GM19452 (cell line): ENCODE results near the gene CD163L1.
"Not testable (repeated sequence)": the region's sequence is repeated elsewhere in the genome, so short reads cannot be mapped to it uniquely, and the experiment has no call there.

Experiments used
- ATAC-seq: cut with Tn5 transposase; IDR thresholded peaks from one replicate; pipeline ENCODE4 v1.9.1; 2021; ENCODE audit not compliant: unreplicated experiment

Gene CD163L1

GRCh38 chr12:7337790-7338189 lies 106.2 kb downstream of the CD163L1 start:
- ATAC-seq, result not testable (repeated sequence)

DNA sequence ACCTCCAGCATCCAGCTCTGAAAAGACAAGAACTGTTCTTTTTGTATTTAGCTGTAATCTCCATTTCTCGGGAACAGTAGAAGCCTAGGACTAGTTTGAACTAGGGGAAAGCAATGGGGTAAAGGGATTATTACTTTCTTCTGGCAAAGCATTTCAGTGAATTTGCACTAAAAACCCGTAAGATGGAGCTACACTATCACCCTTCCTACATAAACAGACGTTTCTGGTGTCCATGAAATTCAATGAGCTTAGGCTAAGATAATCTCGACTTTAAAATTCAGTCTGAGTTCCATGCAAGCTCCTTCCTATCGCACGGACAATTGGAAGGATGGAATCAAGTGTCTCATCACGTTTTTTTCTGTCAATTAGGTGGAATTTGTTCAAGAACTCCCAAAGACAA lies 116.0 kb downstream of the CD163L1 start:
- no peak for ATAC-seq

DNA sequence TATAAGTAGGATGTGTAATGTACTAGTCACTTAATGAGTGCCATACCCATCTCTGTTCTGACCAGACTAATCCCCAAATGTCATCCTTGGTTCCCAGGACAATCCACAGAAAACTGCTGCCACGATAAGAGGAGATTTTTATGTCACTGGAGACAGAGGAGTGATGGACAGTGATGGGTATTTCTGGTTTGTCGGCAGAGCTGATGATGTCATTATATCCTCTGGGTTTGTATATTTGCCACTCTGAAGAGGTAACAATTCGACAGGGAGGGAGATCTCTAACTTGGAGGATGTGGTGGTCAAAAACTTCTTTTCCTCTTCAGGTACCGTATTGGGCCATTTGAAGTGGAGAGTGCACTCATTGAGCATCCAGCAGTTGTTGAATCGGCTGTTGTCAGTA lies 119.8 kb downstream of the CD163L1 start:
- ATAC-seq, result no peak

GRCh38 chr12:7322599-7322998 lies 121.4 kb downstream of the CD163L1 start:
- ATAC-seq, result no peak

DNA sequence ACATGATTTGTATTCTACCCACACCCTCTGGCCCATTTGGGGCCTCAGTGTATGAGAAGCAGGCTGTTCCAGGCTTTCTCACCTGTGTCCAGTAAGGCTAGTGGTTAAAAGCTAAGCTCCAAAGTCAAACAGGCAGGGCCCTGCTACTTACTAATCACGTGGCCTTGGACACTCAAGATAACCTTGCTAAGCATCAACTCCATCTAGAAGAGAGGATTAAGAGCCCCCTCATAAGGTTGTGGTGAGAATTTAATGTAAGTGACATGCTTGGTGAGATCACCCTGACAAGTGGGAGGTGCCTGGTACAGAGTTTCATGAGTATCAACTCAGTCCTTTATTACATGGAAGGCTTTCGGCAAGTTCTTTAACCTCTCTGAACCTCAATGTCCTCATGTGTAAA lies 122.3 kb downstream of the CD163L1 start:
- no peak for ATAC-seq

GRCh38 chr12:7319930-7320329 lies 124.0 kb downstream of the CD163L1 start:
- no peak for ATAC-seq

DNA sequence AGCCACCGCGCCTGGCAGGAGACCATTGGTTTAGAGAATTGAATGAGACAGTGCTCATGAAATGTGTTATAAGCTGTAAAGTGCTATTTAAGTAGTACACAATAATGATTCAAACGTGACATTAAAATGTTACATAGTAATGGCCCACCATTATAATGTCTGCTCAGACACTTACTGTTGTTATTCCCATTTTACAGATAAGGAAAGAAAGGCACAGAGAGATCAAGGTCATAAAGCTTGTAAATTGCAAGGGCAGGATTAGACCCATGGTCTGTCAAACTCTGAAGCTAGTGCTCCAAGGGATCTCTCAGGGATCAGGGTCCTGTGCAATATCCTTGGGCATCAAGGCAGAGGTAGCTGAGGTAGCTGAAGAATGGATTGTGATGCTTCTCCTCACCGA lies 133.9 kb downstream of the CD163L1 start:
- ATAC-seq, result no peak
